Stimulated activated CD4-positive, alpha-beta T cell treated with anti-CD3 and anti-CD28 coated beads, Interleukin-4, amount 100 ng/mL, for 1 hour (primary cell): ENCODE data around the gene DICER1.
"Not testable (repeated sequence)": the region's sequence is repeated elsewhere in the genome, so short reads cannot be mapped to it uniquely, and the experiment has no call there.

Experiments used
- DNase-seq: peaks from one replicate; pipeline ENCODE4 v3.0.0-alpha.2; 2020

The DICER1 gene

GRCh38 chr14:95144849-95145248, 12.5 kb downstream of the DICER1 start:
- DNase-seq = no peak

- DNase-seq = no peak
Observed at GRCh38 chr14:95143808-95144620, 13.3 kb downstream of the DICER1 start.

- DNase-seq = no peak
Observed at GRCh38 chr14:95142208-95142607, 15.1 kb downstream of the DICER1 start.

- no peak for DNase-seq
Observed at GRCh38 chr14:95141684-95142083, 15.6 kb downstream of the DICER1 start.

- DNase-seq = no peak
Observed at GRCh38 chr14:95140060-95140858, 17.1 kb downstream of the DICER1 start.

GRCh38 chr14:95138876-95139275, 18.5 kb downstream of the DICER1 start:
- no peak for DNase-seq

GRCh38 chr14:95138455-95138854, 18.9 kb downstream of the DICER1 start:
- not testable (repeated sequence) for DNase-seq

- DNase-seq = no peak
Observed at GRCh38 chr14:95137804-95138167, 19.5 kb downstream of the DICER1 start.

- DNase-seq = no peak
Observed at GRCh38 chr14:95137164-95137803, 20.0 kb downstream of the DICER1 start.

GRCh38 chr14:95136631-95137030, 20.7 kb downstream of the DICER1 start:
- DNase-seq = no peak

GRCh38 chr14:95134304-95134933, 22.9 kb downstream of the DICER1 start:
- DNase-seq = no peak

- no peak for DNase-seq
Observed at GRCh38 chr14:95133282-95133681, 24.0 kb downstream of the DICER1 start.

GRCh38 chr14:95132760-95133159, 24.6 kb downstream of the DICER1 start:
- no peak for DNase-seq

GRCh38 chr14:95130549-95130948, 26.8 kb downstream of the DICER1 start:
- DNase-seq = no peak

GRCh38 chr14:95128140-95128539, 29.2 kb downstream of the DICER1 start:
- DNase-seq = no peak

GRCh38 chr14:95127531-95127911, 29.8 kb downstream of the DICER1 start:
- no peak for DNase-seq

GRCh38 chr14:95126906-95127530, 30.3 kb downstream of the DICER1 start:
- no peak for DNase-seq

- no peak for DNase-seq
Observed at GRCh38 chr14:95125915-95126314, 31.4 kb downstream of the DICER1 start.

GRCh38 chr14:95125221-95125620, 32.1 kb downstream of the DICER1 start:
- no peak for DNase-seq

GRCh38 chr14:95123891-95124579, 33.3 kb downstream of the DICER1 start:
- DNase-seq = no peak

GRCh38 chr14:95122621-95122945, 34.7 kb downstream of the DICER1 start:
- no peak for DNase-seq

GRCh38 chr14:95121911-95122620, 35.3 kb downstream of the DICER1 start:
- DNase-seq = no peak
